WI38 (cell line): ENCODE measurements around the gene GRID2.

Source experiments
- H3K4me3 ChIP-seq: 2 replicates; pipeline ENCODE4 v1.5.1; 2011; ENCODE audit warnings: low read depth, mild to moderate bottlenecking, control low read depth, low read length
- TF ChIP-seq, protein P1 (sequence below): IDR thresholded peaks from 2 replicates; pipeline ENCODE4 v1.5.1; 2012; ENCODE audit warnings: low read depth, mild to moderate bottlenecking, control low read depth, low read length

GRID2 gene

DNA sequence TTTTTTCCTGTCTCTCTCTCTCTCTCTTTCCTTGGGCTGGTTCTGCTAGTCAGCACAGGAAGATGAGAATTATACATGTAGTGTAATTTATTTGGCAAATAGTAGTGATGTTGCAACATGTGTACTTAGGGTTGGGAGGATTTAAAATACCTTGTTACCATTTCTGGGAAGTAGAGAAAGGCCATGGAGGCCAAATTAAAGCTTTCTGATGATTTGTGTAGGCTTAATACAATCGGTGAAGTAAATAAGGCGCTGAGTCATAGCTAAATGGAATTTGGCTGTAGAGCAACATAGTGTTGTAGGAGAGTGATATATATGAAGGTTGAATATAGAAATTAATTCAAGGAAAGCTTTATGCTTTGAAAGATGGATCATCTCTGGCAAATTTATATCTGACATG is 295.3 kb downstream of the GRID2 start:
- TF ChIP-seq, protein P1, sequence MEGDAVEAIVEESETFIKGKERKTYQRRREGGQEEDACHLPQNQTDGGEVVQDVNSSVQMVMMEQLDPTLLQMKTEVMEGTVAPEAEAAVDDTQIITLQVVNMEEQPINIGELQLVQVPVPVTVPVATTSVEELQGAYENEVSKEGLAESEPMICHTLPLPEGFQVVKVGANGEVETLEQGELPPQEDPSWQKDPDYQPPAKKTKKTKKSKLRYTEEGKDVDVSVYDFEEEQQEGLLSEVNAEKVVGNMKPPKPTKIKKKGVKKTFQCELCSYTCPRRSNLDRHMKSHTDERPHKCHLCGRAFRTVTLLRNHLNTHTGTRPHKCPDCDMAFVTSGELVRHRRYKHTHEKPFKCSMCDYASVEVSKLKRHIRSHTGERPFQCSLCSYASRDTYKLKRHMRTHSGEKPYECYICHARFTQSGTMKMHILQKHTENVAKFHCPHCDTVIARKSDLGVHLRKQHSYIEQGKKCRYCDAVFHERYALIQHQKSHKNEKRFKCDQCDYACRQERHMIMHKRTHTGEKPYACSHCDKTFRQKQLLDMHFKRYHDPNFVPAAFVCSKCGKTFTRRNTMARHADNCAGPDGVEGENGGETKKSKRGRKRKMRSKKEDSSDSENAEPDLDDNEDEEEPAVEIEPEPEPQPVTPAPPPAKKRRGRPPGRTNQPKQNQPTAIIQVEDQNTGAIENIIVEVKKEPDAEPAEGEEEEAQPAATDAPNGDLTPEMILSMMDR = no peak
- H3K4me3 ChIP-seq = no peak overlapping the region

DNA sequence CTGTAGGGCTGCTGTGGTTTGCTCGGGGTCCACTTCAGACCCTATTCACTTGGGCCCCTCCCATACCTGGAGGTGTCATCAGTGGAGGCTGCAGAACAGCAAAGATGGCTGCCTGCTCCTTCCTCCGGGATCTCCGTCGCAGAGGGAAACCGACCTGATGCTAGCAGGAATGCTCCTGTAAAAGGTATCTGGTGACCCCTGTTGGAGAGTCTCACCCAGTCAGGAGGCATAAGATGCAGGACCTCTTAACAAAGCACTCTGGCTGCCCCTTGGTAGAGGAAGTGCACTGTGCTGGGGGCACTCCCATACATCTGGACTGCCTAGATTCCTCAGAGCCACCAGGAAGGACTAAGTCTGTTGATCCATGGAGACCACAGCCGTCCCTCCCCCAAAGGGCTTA is 296.9 kb downstream of the GRID2 start:
- H3K4me3 ChIP-seq = no peak overlapping the region
- TF ChIP-seq, protein P1 = no peak

DNA sequence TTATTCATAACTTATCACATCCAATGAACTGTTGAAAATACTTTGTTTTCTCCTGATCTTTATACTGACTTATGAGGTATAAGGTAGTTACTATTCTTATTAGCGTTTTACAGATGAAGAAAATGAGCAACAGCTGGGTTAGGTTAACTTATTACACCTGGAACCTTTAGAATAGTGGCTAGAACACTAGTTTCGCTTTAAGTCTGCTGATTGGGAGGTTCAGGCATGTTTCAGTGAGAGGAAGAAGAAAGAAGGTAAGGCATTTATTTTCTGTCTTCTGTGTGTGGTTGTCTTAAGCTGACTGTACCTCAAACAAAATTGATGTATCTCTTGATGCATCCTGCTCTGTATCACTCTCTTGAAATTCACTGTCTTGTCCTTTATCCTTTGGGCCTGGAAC is 302.5 kb downstream of the GRID2 start:
- H3K4me3 ChIP-seq = no peak overlapping the region
- TF ChIP-seq, protein P1 = no peak

DNA sequence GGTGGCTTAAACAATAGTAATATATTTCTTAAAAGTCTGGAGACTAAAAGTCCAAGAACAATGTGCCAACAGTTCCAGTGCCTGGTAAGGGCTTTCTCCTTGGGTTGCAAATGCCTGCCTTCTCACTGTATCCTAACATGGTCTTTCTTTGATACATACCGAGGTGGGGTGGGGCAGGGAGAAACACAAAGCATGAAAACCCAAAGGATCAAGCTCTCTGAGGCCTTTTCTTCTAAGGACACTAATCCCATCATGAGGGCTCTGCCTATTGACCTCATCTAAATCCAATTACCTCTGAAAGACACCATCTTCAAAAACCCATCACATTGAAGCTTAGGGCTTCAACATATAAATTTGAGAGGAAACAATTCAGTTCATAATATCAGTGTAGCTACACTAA is 311.3 kb downstream of the GRID2 start:
- TF ChIP-seq, protein P1 = no peak

DNA sequence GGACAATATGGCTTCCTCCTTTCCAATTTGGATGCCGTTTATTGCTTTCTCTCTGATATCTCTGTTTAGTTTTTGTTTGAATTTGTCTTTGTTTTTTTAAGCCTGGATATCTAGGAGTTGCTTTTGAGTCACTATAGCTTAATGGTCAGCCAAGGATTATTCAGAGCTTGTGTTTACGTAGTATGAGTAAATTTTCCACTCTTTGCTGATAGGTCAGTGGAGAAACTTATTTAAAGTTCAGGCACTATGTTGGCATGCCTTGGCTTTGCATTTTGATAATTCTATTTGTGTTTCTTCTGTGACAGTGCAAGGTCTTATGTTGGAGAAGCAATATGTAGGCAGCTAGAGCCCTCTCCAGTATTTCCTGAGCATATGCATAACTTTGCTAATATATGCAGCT is 315.2 kb downstream of the GRID2 start:
- TF ChIP-seq, protein P1 = no peak
- no peak overlapping the region for H3K4me3 ChIP-seq

More for the DNA sequence above, 311.3 kb downstream of the GRID2 start:
- no peak overlapping the region for H3K4me3 ChIP-seq

DNA sequence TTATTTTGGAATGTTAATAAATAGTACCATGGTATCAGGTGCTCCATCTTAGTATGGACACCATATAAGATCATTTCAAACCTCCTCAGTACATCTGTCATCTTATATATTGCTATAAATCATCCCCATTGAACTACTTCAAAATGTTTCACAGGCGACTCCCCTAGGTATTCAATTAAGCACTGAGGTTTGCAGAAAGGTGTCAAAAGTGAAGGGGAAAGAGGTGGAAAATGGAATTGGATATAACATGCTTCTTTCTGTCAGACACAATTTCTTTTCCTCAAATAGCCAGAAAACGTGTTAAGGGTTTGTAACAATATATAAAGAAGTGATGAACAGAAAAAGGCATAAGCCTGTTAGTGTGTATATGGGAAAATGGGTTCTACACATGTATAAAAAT is 325.5 kb downstream of the GRID2 start:
- H3K4me3 ChIP-seq = no peak overlapping the region
- TF ChIP-seq, protein P1 = no peak

DNA sequence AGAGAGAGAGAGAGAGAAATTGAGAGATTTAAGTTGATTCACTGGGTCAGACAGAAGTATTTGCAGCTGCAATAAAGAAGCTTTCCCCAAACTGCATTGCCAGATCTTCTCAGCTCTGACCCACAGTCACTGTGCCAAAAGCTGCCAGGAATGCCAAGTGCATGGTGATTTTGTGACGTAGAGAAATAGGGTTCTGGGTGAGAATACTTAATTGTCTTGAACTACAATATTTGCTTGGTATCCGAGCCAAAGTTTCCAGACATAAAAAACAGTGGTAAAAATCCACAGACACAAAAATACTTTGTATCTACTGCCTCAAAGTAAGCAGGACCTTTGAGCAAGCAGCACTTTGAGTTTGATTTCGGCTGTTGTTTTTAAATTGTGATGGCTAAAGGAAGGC is 331.1 kb downstream of the GRID2 start:
- TF ChIP-seq, protein P1 = no peak

More for the DNA sequence above, 331.1 kb downstream of the GRID2 start:
- H3K4me3 ChIP-seq = no peak overlapping the region
